ENCODE results near the gene TAGLN3.

DNA sequence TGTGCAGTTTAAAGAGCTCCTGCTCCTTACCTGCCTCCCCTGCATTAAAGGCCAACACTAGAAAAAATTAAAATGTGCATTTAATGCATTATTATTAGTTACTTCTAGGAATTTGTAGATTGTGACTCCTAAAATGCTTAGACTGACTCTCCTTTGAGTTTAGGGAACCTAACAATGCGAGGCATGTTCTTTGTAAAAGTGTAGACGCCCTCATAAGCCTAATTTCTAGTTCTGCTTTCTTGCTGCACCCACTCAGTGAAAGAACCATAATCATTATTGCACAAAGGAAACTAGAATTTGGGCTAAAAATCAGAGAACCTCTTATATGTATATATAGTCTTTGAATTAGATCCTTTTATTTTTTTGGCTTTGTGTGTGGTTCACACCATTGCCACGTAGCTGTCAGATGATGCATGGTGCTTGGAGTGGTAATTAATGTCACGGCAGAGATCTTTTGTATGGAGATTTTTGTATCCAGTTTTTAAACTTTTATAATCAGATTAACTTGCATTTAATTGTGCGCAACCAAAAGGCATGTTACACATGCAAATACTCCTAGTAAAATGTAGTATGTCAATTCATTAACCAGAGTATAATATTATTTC lies 19.2 kb upstream of the TAGLN3 start:
- TF ChIP-seq, protein P1, sequence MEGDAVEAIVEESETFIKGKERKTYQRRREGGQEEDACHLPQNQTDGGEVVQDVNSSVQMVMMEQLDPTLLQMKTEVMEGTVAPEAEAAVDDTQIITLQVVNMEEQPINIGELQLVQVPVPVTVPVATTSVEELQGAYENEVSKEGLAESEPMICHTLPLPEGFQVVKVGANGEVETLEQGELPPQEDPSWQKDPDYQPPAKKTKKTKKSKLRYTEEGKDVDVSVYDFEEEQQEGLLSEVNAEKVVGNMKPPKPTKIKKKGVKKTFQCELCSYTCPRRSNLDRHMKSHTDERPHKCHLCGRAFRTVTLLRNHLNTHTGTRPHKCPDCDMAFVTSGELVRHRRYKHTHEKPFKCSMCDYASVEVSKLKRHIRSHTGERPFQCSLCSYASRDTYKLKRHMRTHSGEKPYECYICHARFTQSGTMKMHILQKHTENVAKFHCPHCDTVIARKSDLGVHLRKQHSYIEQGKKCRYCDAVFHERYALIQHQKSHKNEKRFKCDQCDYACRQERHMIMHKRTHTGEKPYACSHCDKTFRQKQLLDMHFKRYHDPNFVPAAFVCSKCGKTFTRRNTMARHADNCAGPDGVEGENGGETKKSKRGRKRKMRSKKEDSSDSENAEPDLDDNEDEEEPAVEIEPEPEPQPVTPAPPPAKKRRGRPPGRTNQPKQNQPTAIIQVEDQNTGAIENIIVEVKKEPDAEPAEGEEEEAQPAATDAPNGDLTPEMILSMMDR (IDR thresholded peaks at IDR 0.05) = no peak
- no peak for TF ChIP-seq EP300 (IDR thresholded peaks at IDR 0.05)

Measured in ovary (tissue), 3 donors.